Activated CD4-positive, alpha-beta T cell treated with anti-CD3 and anti-CD28 coated beads, Interleukin-2, amount 10 ng/mL, durations not matched to agents 7 days and 5 days (primary cell): Measurements from ENCODE around the gene MAT2B. TPM values are rescaled to one million over a fixed set of nuclear protein-coding genes. Genes with fewer than 3 reads are reported as not detected.

Experiments
- CTCF ChIA-PET: fragments of 350-600 bp; sonication (Branson Sonifier 250); formaldehyde crosslinking; loops from one replicate; lab custom pipeline; 2021; ENCODE audit warnings: antibody characterized with exemption; lab: Charles Lee
- POLR2A ChIA-PET: fragments of 350-600 bp; sonication (Branson Sonifier 250); formaldehyde crosslinking; loops from one replicate; lab custom pipeline; 2021; ENCODE audit warnings: antibody characterized with exemption; lab: Charles Lee
- DNase-seq: peaks from one replicate; pipeline ENCODE4 v3.0.0-alpha.2; 2020
- H3K27ac Mint-ChIP-seq: one replicate; pipeline ENCODE4 v1.8.0; 2021; ENCODE audit warnings: mild to moderate bottlenecking, moderate library complexity, mixed read lengths
- H3K27me3 Mint-ChIP-seq: one replicate; pipeline ENCODE4 v1.8.0; 2021; ENCODE audit warnings: mixed read lengths
- H3K36me3 Mint-ChIP-seq: one replicate; pipeline ENCODE4 v1.8.0; 2021; ENCODE audit warnings: low read depth, mixed read lengths
- H3K4me1 Mint-ChIP-seq: one replicate; pipeline ENCODE4 v1.8.0; 2021; ENCODE audit warnings: mixed read lengths
- H3K4me3 Mint-ChIP-seq: one replicate; pipeline ENCODE4 v1.8.0; 2021; ENCODE audit warnings: mild to moderate bottlenecking, moderate library complexity, mixed read lengths
- H3K9me3 Mint-ChIP-seq: one replicate; pipeline ENCODE4 v1.8.0; 2021; ENCODE audit warnings: mixed read lengths
- total RNA-seq, 2 experiments: library from RNA; stranded (reverse); gene quantifications; one replicate each; pipeline ENCODE4 v1.2.3, GENCODE V29; 2021

Gene MAT2B
- total RNA-seq, 2 experiments from 2014 or later: 91.4 to 94.4 TPM

GRCh38 chr5:163475411-163475810 lies 30.0 kb upstream of the MAT2B start:
- Mint-ChIP-seq H3K27me3 (no peaks in the 10 kb centered on the region), H3K4me1 (peaks cover 5% of the 10 kb centered on the region), H3K36me3 (peaks cover 69% of the 10 kb centered on the region), H3K9me3 (no peaks in the 10 kb centered on the region), H3K27ac (no peak overlapping the region), H3K4me3 (no peak overlapping the region)
- POLR2A ChIA-PET: no interaction called here
- DNase-seq: no peak
- CTCF ChIA-PET: interaction anchor here (0.7 to 1.5 kb wide), 2 partner anchors 14 to 33 kb away, joined by 3 read pairs; partner anchors contain the start of gene HMMR

DNA sequence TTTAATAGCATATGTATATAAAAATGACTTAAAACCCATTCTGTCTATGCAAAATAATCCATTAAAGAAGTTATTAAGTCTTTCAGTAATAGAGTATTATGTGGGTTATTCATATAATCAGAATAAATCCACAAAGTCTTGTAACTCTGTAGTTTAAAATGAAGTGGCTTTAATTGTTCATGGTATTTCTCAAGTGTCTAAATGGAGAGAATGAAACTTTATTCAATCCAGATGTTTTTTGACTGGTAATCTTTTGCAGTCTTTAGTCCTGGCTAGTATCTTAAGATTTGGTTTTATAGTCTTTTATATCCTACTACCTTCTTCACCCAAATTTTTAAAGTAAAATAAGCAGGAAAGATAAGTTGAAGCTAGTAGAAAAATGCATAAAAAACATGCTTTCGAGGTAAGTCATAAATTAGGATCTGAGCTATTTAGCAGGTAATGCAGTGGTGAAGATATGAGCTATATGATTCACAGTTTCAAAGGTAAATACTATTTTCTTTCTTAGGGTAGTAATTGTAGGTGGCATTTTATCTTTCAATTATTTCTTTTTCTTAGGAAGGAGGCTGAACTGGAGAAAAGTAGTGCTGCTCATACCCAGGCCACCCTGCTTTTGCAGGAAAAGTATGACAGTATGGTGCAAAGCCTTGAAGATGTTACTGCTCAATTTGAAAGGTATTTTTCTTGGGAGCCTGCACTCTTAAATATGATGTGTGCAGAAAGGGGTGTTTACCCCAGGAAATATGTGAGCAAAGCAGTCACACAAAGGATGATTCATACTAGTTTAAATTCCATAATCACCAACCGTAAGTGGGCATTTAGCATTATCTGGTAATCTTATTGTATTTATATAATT lies 27.1 kb upstream of the MAT2B start:
- Mint-ChIP-seq H3K4me1 (no peaks in the 10 kb centered on the region), H3K9me3 (no peaks in the 10 kb centered on the region), H3K27ac (no peak overlapping the region), H3K27me3 (no peaks in the 10 kb centered on the region), H3K4me3 (no peak overlapping the region), H3K36me3 (peaks cover 73% of the 10 kb centered on the region)
- POLR2A ChIA-PET: interaction anchor here (1.0 kb wide), 1 partner anchor 18 kb away, joined by 3 read pairs; the partner anchor contains the start of gene HMMR
- DNase-seq: no peak
- CTCF ChIA-PET: interaction anchor here (1.0 kb wide), 1 partner anchor 17 kb away, joined by 4 read pairs; no protein-coding TSS in a partner anchor

- DNase-seq: no peak
- Mint-ChIP-seq H3K4me3 (no peak overlapping the region), H3K9me3 (no peaks in the 10 kb centered on the region), H3K27me3 (no peaks in the 10 kb centered on the region), H3K4me1 (no peaks in the 10 kb centered on the region), H3K27ac (no peak overlapping the region), H3K36me3 (peaks cover 74% of the 10 kb centered on the region)
- ChIA-PET POLR2A (interaction anchor here (1.0 kb wide), 1 partner anchor 18 kb away, joined by 3 read pairs; the partner anchor contains the start of gene HMMR), CTCF (no interaction called here)
Observed at GRCh38 chr5:163478982-163479271, 26.5 kb upstream of the MAT2B start.

DNA sequence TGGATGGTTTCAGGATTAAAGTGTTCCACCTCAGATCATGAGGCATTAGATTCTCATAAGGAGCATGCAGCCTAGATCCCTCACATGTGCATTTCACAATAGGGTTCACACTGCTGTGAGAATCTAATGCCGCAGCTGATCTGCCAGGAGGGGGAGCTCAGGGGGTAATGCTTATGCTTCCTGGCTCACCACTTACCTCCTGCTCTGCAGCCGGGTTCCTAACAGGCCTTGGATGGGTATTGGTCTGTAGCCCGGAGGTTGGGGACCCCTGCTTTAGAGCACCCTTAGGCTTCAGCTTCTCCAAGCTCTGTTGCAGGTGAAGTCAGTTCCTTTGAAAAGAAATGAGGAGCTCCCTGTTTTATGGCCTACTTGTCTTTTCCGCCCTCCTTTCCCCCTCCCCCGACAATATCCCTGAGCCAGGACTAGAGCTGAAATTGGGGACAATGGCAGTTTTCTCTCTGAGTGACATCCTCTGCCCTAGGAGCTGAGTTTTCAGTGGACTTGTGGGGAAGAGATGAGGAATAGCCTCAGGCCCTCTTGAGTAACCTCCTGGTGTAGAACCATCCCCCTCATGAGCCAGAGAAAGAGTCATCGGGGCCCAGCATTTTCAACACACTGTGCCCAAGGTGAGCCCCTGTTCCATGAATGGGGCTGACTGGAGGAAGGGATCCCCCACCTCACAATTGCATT lies 16.2 kb upstream of the MAT2B start:
- H3K9me3 Mint-ChIP-seq: no peaks in the 10 kb centered on the region
- peak; percentile 29 for DNase-seq
- CTCF ChIA-PET: interaction anchor here (1.3 to 1.8 kb wide), 3 partner anchors 9 to 16 kb away, joined by 3 to 7 read pairs (median 3); partner anchors contain the start of gene MAT2B
- POLR2A ChIA-PET: no interaction called here
- H3K36me3 Mint-ChIP-seq: peaks cover 56% of the 10 kb centered on the region
- peaks cover 4% of the 10 kb centered on the region for H3K4me1 Mint-ChIP-seq
- no peak overlapping the region for H3K27ac Mint-ChIP-seq
- no peaks in the 10 kb centered on the region for H3K27me3 Mint-ChIP-seq
- no peak overlapping the region for H3K4me3 Mint-ChIP-seq

DNA sequence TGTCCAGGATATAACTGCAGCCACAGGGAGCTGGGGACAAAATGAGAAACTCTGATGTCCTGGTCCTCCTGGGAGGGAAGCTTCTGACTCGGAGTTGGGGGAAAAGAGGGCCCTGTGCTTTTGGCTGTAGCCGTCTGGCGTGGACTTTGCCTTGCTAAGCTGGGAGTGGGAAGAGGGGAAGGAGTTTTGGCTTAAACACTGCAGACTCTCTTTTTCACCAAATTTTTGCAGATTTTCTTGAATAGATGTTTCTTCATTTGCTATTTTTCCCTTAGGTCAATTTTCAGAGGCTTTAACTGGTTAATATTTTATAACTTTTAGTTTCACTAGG lies 15.7 kb upstream of the MAT2B start:
- Mint-ChIP-seq H3K27me3 (no peaks in the 10 kb centered on the region), H3K36me3 (peaks cover 53% of the 10 kb centered on the region), H3K9me3 (no peaks in the 10 kb centered on the region), H3K4me3 (no peak overlapping the region), H3K4me1 (peaks cover 4% of the 10 kb centered on the region), H3K27ac (no peak overlapping the region)
- ChIA-PET CTCF (interaction anchor here (1.3 to 1.8 kb wide), 3 partner anchors 10 to 16 kb away, joined by 3 to 7 read pairs (median 3); partner anchors contain the start of gene MAT2B), POLR2A (no interaction called here)
- no peak for DNase-seq

DNA sequence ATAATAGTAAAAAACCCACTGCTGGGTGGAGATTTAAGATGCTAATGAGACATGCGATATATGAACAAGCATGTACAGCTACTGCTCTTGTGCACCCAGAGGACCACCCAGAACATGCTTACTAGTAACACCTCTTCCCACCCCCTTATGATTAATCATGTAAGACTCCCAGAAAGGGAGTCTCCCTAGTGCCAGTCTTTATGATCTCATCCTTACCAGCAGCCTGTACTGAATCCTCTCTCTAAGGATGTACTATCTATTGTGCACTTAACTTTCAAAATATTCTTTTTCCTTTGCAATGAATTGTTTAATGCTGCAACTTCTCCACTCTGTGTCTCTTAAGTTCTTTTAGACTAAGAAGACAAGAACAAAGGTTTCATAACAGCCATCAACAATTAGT lies 9.1 kb upstream of the MAT2B start:
- DNase-seq: no peak
- Mint-ChIP-seq H3K4me1 (no peaks in the 10 kb centered on the region), H3K36me3 (peaks cover 13% of the 10 kb centered on the region), H3K9me3 (no peaks in the 10 kb centered on the region), H3K27ac (no peak overlapping the region), H3K4me3 (no peak overlapping the region), H3K27me3 (no peaks in the 10 kb centered on the region)
- ChIA-PET CTCF (interaction anchor here (0.9 to 1.2 kb wide), 3 partner anchors 9 to 28 kb away, joined by 3 to 4 read pairs (median 3); partner anchors contain the start of gene MAT2B), POLR2A (interaction anchor here (0.5 kb wide), 1 partner anchor 35 kb away, joined by 4 read pairs; no protein-coding TSS in a partner anchor)

- Mint-ChIP-seq H3K9me3 (no peaks in the 10 kb centered on the region), H3K27ac (no peak overlapping the region), H3K27me3 (no peaks in the 10 kb centered on the region), H3K4me3 (no peak overlapping the region), H3K36me3 (peaks cover 10% of the 10 kb centered on the region), H3K4me1 (peaks cover under 1% of the 10 kb centered on the region)
- no peak for DNase-seq
- CTCF ChIA-PET: no interaction called here
- POLR2A ChIA-PET: interaction anchor here (0.6 kb wide), 1 partner anchor 37 kb away, joined by 3 read pairs; the partner anchor contains the start of gene HMMR
Observed at GRCh38 chr5:163497315-163497714, 8.1 kb upstream of the MAT2B start.

DNA sequence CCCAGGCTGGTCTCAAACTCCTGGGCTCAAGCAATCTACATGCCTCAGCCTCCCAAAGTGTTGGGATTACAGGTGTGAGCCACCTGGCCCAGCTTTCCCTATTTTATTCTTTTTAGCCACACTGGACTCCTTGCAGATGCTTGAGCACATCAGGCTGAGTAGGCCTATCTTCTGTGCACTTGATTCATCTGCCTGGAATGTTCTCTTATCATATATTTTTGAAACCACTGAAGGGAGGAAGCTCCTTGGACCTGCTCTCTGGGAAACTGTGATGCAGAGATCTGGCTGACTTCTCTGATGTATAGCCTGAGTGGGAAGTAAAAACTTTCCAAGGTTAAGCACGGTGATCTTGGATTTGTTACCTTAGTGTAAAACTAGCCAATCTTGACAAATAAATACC lies 6.5 kb upstream of the MAT2B start:
- no peak for DNase-seq
- no peak overlapping the region for H3K27ac Mint-ChIP-seq
- no peaks in the 10 kb centered on the region for H3K9me3 Mint-ChIP-seq
- H3K4me1 Mint-ChIP-seq: peaks cover 9% of the 10 kb centered on the region
- H3K36me3 Mint-ChIP-seq: peaks cover 3% of the 10 kb centered on the region
- ChIA-PET POLR2A (no interaction called here), CTCF (no interaction called here)
- H3K4me3 Mint-ChIP-seq: no peak overlapping the region
- H3K27me3 Mint-ChIP-seq: no peaks in the 10 kb centered on the region

DNA sequence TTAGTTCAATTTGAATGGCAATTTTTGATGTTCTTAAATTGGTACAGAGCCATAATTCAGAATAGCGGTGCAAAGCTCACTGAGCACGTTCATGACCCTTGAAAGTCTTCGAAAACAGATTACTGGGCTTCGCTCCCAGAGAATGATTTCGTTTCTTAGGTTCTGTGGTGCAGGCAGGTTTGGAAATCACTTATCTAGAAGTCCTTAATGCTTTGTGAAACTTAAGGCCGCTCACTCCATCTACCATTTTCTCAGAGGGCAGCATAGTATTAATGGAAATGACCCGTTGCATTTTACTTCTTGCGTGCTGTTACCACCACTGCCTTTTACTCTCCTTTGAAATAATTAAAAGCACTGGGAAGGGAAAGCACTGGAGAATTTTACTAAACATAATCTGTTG lies 2.9 kb upstream of the MAT2B start:
- ChIA-PET CTCF (interaction anchor here (1.0 kb wide), 2 partner anchors 8 to 41 kb away, joined by 3 read pairs; no protein-coding TSS in a partner anchor), POLR2A (interaction anchor here (0.9 kb wide), 1 partner anchor 44 kb away, joined by 3 read pairs; no protein-coding TSS in a partner anchor)
- Mint-ChIP-seq H3K4me1 (peaks cover 14% of the 10 kb centered on the region), H3K9me3 (no peaks in the 10 kb centered on the region), H3K36me3 (peaks cover 5% of the 10 kb centered on the region), H3K27me3 (no peaks in the 10 kb centered on the region), H3K27ac (peak overlapping the region; percentile 96), H3K4me3 (peak overlapping the region; percentile 88)
- DNase-seq: no peak

DNA sequence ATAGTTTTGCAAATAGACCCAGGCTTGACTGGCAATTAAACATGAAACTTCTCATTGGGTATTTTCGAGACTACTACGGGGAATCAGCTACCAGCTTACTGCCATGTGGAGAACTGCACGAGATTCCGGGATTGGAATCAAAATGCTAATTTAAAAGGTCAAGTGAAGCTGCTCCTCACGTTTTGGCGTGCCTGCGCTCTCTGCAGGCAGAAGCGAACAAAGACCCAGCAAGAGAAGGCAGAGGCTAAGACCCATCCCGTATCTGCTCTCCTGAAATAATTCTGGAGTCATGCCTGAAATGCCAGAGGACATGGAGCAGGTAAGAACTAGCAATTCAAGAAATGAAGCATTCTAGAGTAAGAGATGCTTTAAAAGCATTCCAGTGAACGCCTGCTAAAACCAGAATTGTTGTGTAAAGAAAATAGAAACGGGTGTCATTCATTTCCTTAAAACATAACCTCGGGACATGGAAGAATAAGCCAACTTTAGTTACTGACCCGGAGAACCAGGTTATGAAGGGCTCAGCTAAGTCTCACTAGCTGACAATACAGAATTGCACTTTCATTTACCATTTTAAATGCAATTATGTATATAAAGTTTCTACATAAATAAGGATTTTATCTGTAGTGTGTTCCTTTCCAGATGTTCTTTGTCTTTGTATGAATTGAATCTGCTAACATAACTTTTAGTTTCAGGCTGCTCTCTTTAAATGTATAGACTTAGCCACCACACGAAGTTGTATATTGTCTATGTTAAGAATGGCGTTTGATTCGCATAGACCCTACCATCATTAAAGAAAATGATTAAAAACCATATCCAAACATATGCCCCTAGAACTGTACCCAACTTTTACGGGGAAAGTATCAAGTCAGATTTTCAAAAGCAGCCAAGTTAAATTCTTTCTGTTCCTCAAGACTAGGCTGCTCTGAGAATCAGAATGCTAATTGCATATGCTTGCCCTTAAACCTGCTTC lies 2.0 kb upstream of the MAT2B start:
- Mint-ChIP-seq H3K36me3 (peaks cover 7% of the 10 kb centered on the region), H3K27me3 (no peaks in the 10 kb centered on the region), H3K4me3 (peak overlapping the region; percentile 88), H3K4me1 (peaks cover 22% of the 10 kb centered on the region), H3K9me3 (no peaks in the 10 kb centered on the region), H3K27ac (peak overlapping the region; percentile 96)
- DNase-seq: peak; percentile 49
- ChIA-PET POLR2A (interaction anchor here (0.9 kb wide), 1 partner anchor 45 kb away, joined by 3 read pairs; no protein-coding TSS in a partner anchor), CTCF (interaction anchor here (0.5 to 1.0 kb wide), 3 partner anchors 9 to 994 kb away, joined by 3 read pairs; no protein-coding TSS in a partner anchor)

DNA sequence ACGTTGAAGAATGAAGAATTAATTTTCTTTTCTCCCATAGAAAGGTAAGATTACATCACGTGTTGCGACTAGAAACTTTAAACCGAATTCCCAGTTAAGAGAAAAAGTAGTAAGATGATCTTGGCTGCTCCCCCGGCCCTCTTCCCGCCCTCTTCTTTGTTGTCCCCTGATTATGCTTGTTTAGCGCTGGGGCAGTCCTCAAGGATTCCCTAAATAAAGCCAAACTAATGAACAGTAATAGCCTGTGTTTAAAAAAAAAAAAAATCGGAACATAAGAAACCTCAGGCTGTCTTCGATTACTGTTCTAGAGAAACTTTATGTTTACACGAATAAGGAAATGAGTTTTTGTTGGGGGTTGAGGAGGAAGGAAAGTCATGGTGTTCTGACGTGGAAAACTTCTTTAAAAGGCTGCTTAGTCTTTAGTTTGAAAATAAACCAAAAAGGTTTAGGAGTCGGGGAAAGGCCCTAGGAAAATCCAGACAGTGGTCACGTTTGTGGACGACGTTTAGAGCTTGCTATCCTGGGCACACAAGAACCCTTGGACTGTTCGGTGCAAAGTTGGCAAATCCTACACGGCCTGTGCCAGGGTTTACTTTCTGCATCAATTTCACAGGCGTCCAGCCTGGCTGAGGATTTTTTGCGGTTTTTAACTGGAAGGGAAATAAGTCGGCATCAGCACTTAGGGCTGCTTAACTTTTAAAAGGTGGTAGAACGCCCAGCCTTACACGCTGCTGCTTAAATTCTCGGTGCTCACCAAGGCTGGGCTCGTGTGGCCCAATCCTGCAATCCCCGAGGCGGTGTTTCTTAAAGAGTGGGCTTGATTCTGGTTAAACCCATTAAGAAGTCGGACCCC lies 1.1 kb upstream of the MAT2B start:
- Mint-ChIP-seq H3K4me3 (peak overlapping the region; percentile 88), H3K27me3 (no peaks in the 10 kb centered on the region), H3K27ac (peak overlapping the region; percentile 96), H3K9me3 (no peaks in the 10 kb centered on the region), H3K4me1 (peaks cover 31% of the 10 kb centered on the region), H3K36me3 (peaks cover 12% of the 10 kb centered on the region)
- peak; percentile 39 for DNase-seq
- POLR2A ChIA-PET: interaction anchor here (2.1 kb wide), 1 partner anchor 43 kb away, joined by 23 read pairs; the partner anchor contains the start of genes HMMR and NUDCD2
- CTCF ChIA-PET: interaction anchor here (0.5 to 1.2 kb wide), 2 partner anchors 13 to 995 kb away, joined by 3 to 4 read pairs; no protein-coding TSS in a partner anchor
